Subcutaneous abdominal adipose tissue (tissue), 5 donors: ENCODE data around the gene OSTC.
"Not testable (repeated sequence)": the region's sequence is repeated elsewhere in the genome, so short reads cannot be mapped to it uniquely, and the experiment has no call there.

ENCODE experiments used
- H3K27ac ChIP-seq: one replicate; pipeline ENCODE4 v1.7.0; 2013; ENCODE audit warnings: low read depth, mild to moderate bottlenecking, inconsistent platforms, low read length, moderate library complexity
- H3K27me3 ChIP-seq, 5 donors: one replicate each; pipeline ENCODE4 v1.7.0; 2013; ENCODE audit warnings: low read length in 5 of 5, inconsistent platforms in 1 of 5; ENCODE audit not compliant: control insufficient read depth in 5 of 5, insufficient read depth in 4 of 5
- H3K36me3 ChIP-seq, 5 donors: one replicate each; pipeline ENCODE4 v1.7.0; 2013; ENCODE audit warnings: low read length in 5 of 5; ENCODE audit not compliant: control insufficient read depth in 5 of 5, insufficient read depth in 5 of 5
- H3K4me1 ChIP-seq, 5 donors: one replicate each; pipeline ENCODE4 v1.7.0; 2013; ENCODE audit warnings: low read length in 5 of 5, mild to moderate bottlenecking in 3 of 5, moderate library complexity in 1 of 5; ENCODE audit not compliant: control insufficient read depth in 5 of 5, insufficient read depth in 5 of 5
- H3K4me3 ChIP-seq, 5 donors: one replicate each; pipeline ENCODE4 v1.7.0; 2013; ENCODE audit warnings: low read length in 5 of 5, low read depth in 1 of 5
- H3K9ac ChIP-seq, 5 donors: one replicate each; pipeline ENCODE4 v1.7.0; 2013; ENCODE audit warnings: low read length in 5 of 5, mild to moderate bottlenecking in 4 of 5, moderate library complexity in 3 of 5
- H3K9me3 ChIP-seq, 5 donors: one replicate each; pipeline ENCODE4 v1.7.0; 2013; ENCODE audit warnings: low read length in 5 of 5; ENCODE audit not compliant: control insufficient read depth in 5 of 5
- donor health status: healthy.
- donor health status: healthy.
- donor health status: healthy.
- donor health status: healthy.
- donor health status: healthy.

Gene OSTC

DNA sequence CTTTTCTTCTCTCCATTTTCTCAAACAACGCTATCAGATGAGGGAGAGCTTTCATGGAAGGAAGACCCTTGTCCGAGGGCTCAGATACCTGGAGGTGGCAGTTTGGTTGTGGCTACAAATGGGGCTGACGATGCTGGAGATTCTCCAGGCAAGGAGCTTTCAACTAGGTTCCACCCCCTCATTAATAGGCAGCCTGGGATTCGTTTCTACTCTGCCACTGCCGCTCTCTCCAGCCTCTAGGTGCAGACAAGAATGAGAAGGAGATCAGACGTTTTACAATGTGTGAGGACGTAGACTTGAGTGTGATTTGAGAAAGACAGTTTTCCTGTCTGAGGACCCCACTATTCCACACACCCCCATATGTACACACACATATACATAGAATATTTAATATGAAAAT, 59.3 kb downstream of the OSTC start:
- no peak overlapping the region for H3K9ac ChIP-seq
- H3K4me1 ChIP-seq = no peaks in the 10 kb centered on the region
- H3K36me3 ChIP-seq = no peaks in the 10 kb centered on the region
- no peaks in the 10 kb centered on the region for H3K9me3 ChIP-seq
- H3K4me3 ChIP-seq = no peak overlapping the region
- H3K27ac ChIP-seq = no peak overlapping the region
- no peaks in the 10 kb centered on the region for H3K27me3 ChIP-seq

DNA sequence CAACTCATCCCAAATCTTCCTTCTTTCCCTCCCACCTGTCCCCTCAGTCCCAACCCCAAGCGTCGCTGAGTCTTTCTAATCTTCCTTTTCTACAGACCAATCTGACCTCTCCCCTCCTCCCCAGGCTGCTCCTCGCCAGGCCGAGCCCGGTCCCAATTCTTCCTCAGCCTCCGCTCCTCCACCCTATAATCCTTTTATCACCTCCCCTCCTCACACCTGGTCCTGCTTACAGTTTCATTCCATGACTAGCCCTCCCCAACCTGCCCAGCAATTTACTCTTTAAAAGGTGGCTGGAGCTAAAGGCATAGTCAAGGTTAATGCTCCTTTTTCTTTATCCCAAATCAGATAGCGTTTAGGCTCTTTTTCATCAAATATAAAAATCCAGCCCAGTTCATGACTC, 60.2 kb downstream of the OSTC start:
- not testable (repeated sequence) for H3K4me1 ChIP-seq, H3K27me3 ChIP-seq, H3K9me3 ChIP-seq, H3K9ac ChIP-seq, H3K27ac ChIP-seq, H3K4me3 ChIP-seq, H3K36me3 ChIP-seq

DNA sequence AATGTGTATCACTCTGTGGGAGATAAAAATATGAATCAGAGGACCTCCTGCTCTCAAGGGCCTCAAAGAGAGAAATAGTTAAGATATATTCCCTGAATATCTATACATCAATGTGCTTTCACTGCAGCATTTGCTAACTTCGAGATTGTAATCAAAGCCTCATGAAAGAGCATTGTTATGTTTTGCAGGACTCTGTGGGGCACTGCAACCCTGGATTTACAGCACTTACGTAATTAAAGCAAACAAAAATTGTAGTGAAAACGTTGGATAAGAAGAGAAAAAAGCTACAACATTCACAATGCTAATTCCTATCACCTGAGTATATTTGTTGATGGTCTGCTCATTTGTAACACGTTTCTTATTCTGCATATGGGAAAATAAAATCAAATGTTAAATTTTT, 64.5 kb downstream of the OSTC start:
- Histone ChIP-seq H3K4me1 (no peaks in the 10 kb centered on the region), H3K27me3 (no peaks in the 10 kb centered on the region), H3K9me3 (no peaks in the 10 kb centered on the region), H3K9ac (no peak overlapping the region), H3K4me3 (no peak overlapping the region), H3K36me3 (no peaks in the 10 kb centered on the region), H3K27ac (no peak overlapping the region)

DNA sequence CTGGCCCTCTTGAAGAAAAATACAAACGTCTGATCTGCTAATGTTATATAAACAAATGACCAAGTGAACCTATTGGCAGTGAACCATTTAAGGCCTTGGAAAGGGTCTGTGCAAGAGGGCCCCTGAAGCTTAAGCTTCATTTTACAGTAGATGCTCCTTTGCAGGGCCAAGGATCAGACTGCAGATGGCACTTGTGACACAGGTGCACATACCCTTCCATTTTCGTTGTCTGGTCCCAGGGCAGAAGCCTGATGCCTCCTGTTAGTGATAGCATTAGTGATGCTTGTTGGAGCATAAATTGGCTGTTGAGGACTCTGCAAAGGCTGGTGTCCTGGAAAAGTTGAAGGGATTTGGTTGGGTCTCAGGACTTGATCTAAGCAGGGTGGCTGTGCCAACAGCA, 65.9 kb downstream of the OSTC start:
- Histone ChIP-seq H3K27ac (no peak overlapping the region), H3K36me3 (no peaks in the 10 kb centered on the region), H3K4me1 (no peaks in the 10 kb centered on the region), H3K9ac (no peak overlapping the region), H3K4me3 (no peak overlapping the region), H3K9me3 (no peaks in the 10 kb centered on the region), H3K27me3 (no peaks in the 10 kb centered on the region)

DNA sequence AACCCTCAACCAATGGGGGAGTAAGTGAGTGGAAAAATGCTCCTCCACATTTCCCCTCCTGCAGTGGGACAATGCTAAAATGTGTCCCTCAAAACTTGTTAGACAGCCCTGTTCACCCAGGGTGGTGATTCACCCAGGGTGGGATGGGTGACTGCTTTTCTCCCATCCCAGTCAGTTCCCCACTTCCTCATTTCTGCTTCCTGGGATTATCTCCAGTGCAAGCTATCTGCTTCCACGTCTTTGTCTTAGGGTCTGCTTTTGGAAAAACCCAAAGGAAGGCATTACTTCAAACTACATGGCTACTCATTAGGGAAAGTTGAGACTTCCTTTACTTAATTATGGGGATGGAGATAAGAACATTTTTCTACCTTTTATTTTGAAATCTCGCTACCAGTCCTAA, 67.0 kb downstream of the OSTC start:
- Histone ChIP-seq H3K27me3 (no peaks in the 10 kb centered on the region), H3K9ac (no peak overlapping the region), H3K27ac (no peak overlapping the region), H3K4me3 (no peak overlapping the region), H3K4me1 (no peaks in the 10 kb centered on the region), H3K36me3 (no peaks in the 10 kb centered on the region), H3K9me3 (no peaks in the 10 kb centered on the region)
